Gastroesophageal sphincter (tissue), 4 donors: ENCODE measurements around the gene HIRA. TPM values are rescaled to one million over a fixed set of nuclear protein-coding genes. Genes with fewer than 3 reads are reported as not detected.
A peak's percentile ranks its signal among the peaks of the same experiment; 100 is the strongest.

Source experiments
- ATAC-seq: fragments of 150-250 bp; one replicate; pipeline ENCODE4 v1.9.1; 2016; ENCODE audit warnings: mild to moderate bottlenecking, moderate library complexity
- H3K27ac ChIP-seq, 4 donors: fragments of 200-600 bp; sonication (generic) in 3 of 4; 1 replicate in 3 of 4; 2 replicates in 1 of 4; pipeline ENCODE4 v1.5.1; 2016 to 2019
- H3K27me3 ChIP-seq: fragments of 200-600 bp; sonication (generic); one replicate; pipeline ENCODE4 v1.5.1; 2019
- H3K36me3 ChIP-seq, 2 donors: fragments of 200-600 bp; sonication (generic); one replicate each; pipeline ENCODE4 v1.5.1; 2019; ENCODE audit warnings: control low read depth in 1 of 2
- H3K4me1 ChIP-seq, 3 donors: fragments of 200-600 bp; sonication (generic); 1 replicate in 2 of 3; 2 replicates in 1 of 3; pipeline ENCODE4 v1.5.1; 2016 to 2019; ENCODE audit warnings: control low read depth in 2 of 3
- H3K4me3 ChIP-seq, 2 donors: fragments of 200-600 bp; sonication (generic); one replicate each; pipeline ENCODE4 v1.5.1; 2019; ENCODE audit warnings: mild to moderate bottlenecking in 1 of 2, moderate library complexity in 1 of 2
- H3K9me3 ChIP-seq, 3 donors: fragments of 200-600 bp; sonication (generic); one replicate each; pipeline ENCODE4 v1.5.1; 2017 to 2019; ENCODE audit warnings: control low read depth in 2 of 3
- EP300 ChIP-seq: sonication (generic); formaldehyde crosslinking; IDR thresholded peaks from one replicate; pipeline ENCODE4 v1.6.1; 2017; ENCODE audit warnings: antibody characterized with exemption, mild to moderate bottlenecking
- POLR2A ChIP-seq, 2 donors: fragments of 450-650 bp; IDR thresholded peaks; one replicate each; pipeline ENCODE4 v1.6.1; 2017; ENCODE audit warnings: antibody characterized with exemption in 2 of 2, mild to moderate bottlenecking in 2 of 2, moderate library complexity in 1 of 2
- POLR2AphosphoS5 ChIP-seq: sonication (generic); formaldehyde crosslinking; IDR thresholded peaks from one replicate; pipeline ENCODE4 v1.6.1; 2017; ENCODE audit warnings: antibody characterized with exemption
- WGBS, 2 donors: methylation state at CpG; one replicate each; pipeline ENCODE4 v1.1.5; 2018; ENCODE audit warnings: low coverage in 1 of 2; 5-methylcytosine and 5-hydroxymethylcytosine counted together
- total RNA-seq, 4 donors: library from RNA; depleted of rRNA; stranded (reverse); fragments of >200 nt; gene quantifications; one replicate each; pipeline ENCODE4 v1.1.0, GENCODE V29; 2016
- TF ChIP-seq, protein P1 (sequence below), 4 experiments: fragments of 200-600 bp in 2 of 4; fragments of 450-650 bp in 2 of 4; sonication (generic) in 1 of 4; IDR thresholded peaks; one replicate each; pipeline ENCODE4 v1.5.1; 2017 to 2019; ENCODE audit warnings: antibody characterized with exemption in 4 of 4, mild to moderate bottlenecking in 2 of 4, moderate library complexity in 2 of 4

HIRA gene, protein sequence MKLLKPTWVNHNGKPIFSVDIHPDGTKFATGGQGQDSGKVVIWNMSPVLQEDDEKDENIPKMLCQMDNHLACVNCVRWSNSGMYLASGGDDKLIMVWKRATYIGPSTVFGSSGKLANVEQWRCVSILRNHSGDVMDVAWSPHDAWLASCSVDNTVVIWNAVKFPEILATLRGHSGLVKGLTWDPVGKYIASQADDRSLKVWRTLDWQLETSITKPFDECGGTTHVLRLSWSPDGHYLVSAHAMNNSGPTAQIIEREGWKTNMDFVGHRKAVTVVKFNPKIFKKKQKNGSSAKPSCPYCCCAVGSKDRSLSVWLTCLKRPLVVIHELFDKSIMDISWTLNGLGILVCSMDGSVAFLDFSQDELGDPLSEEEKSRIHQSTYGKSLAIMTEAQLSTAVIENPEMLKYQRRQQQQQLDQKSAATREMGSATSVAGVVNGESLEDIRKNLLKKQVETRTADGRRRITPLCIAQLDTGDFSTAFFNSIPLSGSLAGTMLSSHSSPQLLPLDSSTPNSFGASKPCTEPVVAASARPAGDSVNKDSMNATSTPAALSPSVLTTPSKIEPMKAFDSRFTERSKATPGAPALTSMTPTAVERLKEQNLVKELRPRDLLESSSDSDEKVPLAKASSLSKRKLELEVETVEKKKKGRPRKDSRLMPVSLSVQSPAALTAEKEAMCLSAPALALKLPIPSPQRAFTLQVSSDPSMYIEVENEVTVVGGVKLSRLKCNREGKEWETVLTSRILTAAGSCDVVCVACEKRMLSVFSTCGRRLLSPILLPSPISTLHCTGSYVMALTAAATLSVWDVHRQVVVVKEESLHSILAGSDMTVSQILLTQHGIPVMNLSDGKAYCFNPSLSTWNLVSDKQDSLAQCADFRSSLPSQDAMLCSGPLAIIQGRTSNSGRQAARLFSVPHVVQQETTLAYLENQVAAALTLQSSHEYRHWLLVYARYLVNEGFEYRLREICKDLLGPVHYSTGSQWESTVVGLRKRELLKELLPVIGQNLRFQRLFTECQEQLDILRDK
- total RNA-seq: 10 to 100 TPM; 20.5 to 35.6 (median 26.0) TPM

DNA sequence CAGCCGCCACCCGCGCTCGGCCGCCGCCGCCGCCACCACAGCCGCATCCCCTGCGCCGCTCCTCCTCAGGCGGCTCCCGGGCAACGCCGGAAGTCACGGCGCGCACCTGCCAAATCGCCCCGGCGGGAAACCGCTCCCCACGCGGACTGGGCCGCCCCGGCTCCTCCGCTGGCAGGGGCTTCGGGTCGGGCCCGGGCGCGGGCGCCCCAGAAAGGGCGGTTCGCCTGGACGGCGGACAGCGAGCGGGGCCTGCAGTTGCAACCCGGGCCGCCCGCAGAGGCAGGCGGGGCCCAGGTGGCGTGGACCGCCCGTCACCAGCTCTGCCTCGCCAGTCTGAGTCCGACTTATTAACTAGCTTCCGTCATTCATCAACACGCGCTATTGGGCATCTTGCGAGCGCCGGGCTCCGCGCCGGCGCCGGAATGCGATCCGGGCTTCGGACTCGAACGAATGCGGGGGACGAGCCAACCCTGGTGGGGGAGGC, at the start of gene HIRA:
HIRA (minus strand) TSS at position 85 of the 484 bp plus-strand sequence. CDS start 257 bp downstream, outside the sequence.
- ATAC-seq: peak; percentile 77
- Histone ChIP-seq H3K36me3 (peaks cover 0 to 26% of the 10 kb centered on the region in 2 donors), H3K27ac (peak within 1 kb of the TSS; percentile 81 to 98 (median 92)), H3K4me1 (peaks cover 0 to 50% (median 19%) of the 10 kb centered on the region in 3 donors), H3K4me3 (peak within 1 kb of the TSS; percentile 73 to 75), H3K9me3 (no peaks in the 10 kb centered on the region), H3K27me3 (no peaks in the 10 kb centered on the region)
- WGBS, 2 donors: no CpG with 5 or more reads among the region's 66 CpGs
- peak; percentile 59 for TF ChIP-seq POLR2AphosphoS5
- TF ChIP-seq, protein P1, sequence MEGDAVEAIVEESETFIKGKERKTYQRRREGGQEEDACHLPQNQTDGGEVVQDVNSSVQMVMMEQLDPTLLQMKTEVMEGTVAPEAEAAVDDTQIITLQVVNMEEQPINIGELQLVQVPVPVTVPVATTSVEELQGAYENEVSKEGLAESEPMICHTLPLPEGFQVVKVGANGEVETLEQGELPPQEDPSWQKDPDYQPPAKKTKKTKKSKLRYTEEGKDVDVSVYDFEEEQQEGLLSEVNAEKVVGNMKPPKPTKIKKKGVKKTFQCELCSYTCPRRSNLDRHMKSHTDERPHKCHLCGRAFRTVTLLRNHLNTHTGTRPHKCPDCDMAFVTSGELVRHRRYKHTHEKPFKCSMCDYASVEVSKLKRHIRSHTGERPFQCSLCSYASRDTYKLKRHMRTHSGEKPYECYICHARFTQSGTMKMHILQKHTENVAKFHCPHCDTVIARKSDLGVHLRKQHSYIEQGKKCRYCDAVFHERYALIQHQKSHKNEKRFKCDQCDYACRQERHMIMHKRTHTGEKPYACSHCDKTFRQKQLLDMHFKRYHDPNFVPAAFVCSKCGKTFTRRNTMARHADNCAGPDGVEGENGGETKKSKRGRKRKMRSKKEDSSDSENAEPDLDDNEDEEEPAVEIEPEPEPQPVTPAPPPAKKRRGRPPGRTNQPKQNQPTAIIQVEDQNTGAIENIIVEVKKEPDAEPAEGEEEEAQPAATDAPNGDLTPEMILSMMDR (IDR thresholded peaks at IDR 0.05): no peak

DNA sequence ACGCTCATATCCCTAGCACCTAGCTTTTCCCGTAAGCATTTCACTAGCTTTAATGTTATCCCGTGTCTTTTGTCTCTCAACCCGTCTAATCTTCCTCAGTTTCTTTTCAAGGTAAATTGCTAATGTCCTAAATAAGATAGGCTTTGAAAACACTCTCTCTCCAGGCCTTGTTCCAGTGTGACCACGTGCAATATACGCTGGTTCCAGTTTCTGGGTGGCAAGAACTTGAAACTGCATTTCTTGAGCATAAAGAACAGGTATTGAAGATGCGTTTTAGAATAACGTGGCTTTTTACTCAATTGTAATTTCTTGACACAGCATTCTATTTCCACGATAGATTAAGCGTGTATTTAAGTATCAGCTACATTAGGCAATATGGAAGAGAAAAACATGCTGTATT, 49.3 kb upstream of the HIRA start:
- H3K36me3 ChIP-seq: no peaks in the 10 kb centered on the region
- no peak for ATAC-seq
- H3K4me3 ChIP-seq: no peak overlapping the region
- no peak overlapping the region for H3K27ac ChIP-seq
- TF ChIP-seq, protein P1 (IDR thresholded peaks at IDR 0.05): no peak
- no peak for TF ChIP-seq POLR2AphosphoS5
- TF ChIP-seq POLR2A (IDR thresholded peaks at IDR 0.05): no peak
- TF ChIP-seq EP300: no peak
- 53 to 67% methylated on average over 9 to 10 of the region's 10 CpGs for WGBS, 2 donors
- peaks cover 0 to 31% (median 20%) of the 10 kb centered on the region in 3 donors for H3K4me1 ChIP-seq
- H3K9me3 ChIP-seq: no peaks in the 10 kb centered on the region
- no peaks in the 10 kb centered on the region for H3K27me3 ChIP-seq

DNA sequence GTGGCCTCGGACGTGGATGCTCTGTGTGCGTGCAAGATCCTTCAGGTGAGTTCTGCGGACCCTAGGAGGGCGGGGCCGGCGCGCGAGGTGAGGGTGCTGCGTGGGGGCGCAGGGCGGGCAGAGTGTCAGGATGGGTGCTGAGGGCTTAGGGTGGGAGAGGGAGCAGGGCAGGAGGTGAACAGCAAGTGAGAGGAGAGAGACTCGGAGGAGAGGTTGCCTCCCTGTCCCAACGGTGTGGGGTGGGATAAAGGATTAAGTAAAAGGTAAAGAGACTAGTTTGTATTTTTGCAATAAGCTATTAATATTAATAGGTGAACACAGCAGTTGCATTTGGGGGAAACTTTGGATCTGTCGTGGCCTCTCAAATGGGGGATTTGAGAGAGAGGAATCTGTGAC, 48.6 kb upstream of the HIRA start:
- Histone ChIP-seq H3K9me3 (no peaks in the 10 kb centered on the region), H3K4me1 (peaks cover 0 to 37% (median 20%) of the 10 kb centered on the region in 3 donors), H3K27me3 (no peaks in the 10 kb centered on the region), H3K36me3 (peaks cover 0 to under 1% of the 10 kb centered on the region in 2 donors), H3K27ac (peak overlapping the region in 1 of 4 donors; percentile 33), H3K4me3 (peak overlapping the region in 1 of 2 donors; percentile 80)
- TF ChIP-seq, protein P1 (IDR thresholded peaks at IDR 0.05): no peak
- TF ChIP-seq POLR2A (IDR thresholded peaks at IDR 0.05) (no peak), POLR2AphosphoS5 (no peak), EP300 (no peak)
- WGBS, 2 donors: 1 to 23% methylated on average over 2 to 11 of the region's 15 CpGs
- ATAC-seq: no peak

DNA sequence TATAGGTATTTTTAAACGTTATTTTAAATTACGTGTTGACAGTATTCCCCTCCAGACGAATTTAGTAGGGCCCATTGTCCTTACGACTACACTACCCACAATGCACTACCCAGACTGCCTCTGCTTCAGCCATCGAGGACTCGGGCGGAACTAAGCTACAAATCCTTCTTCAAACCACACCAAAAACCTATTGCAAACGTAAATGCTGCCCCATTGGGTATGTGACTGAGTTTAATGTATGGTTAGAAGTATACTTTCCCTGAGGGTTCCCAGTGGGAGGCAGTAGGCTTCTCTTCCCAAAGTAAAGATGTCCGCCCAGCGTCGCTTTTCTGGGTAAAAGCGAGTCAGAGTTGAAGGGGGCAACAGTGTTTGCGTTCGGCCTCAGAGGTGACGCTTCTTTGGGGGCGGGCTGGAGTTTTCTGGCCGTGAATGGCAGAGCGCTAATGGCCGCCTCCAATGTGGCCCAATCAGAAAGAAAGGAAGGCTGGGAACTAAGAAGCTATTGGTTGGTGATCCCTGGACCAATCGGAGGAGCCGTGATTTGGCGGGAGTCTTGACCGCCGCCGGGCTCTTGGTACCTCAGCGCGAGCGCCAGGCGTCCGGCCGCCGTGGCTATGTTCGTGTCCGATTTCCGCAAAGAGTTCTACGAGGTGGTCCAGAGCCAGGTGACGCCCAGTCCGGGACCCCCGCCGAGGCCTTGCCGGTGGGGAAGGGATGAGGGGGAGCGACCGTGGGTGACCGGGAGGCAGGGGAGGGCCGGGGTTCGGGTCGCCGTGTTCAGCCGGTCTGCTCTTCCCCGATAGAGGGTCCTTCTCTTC, 48.0 kb upstream of the HIRA start, which contains the start of gene CDC45:
CDC45 (plus strand) TSS at position 566 of the 818 bp plus-strand sequence; CDS start at position 615, 49 bp downstream.
- peaks cover 0 to 7% of the 10 kb centered on the region in 2 donors for H3K36me3 ChIP-seq
- peak within 1 kb of the TSS; percentile 88 to 97 (median 91) for H3K27ac ChIP-seq
- H3K4me3 ChIP-seq: peak within 1 kb of the TSS; percentile 80 to 92
- peak; percentile 97 for ATAC-seq
- 0% methylated on average over 8 to 15 of the region's 50 CpGs for WGBS, 2 donors
- no peaks in the 10 kb centered on the region for H3K27me3 ChIP-seq
- peaks cover 0 to 39% (median 20%) of the 10 kb centered on the region in 3 donors for H3K4me1 ChIP-seq
- no peak for TF ChIP-seq EP300
- TF ChIP-seq POLR2AphosphoS5: peak; percentile 34
- H3K9me3 ChIP-seq: no peaks in the 10 kb centered on the region
